Common myeloid progenitor, CD34-positive (primary cell): Measurements from ENCODE around the gene LRFN2.

Experiments
- CTCF ChIA-PET: fragments of 350-600 bp; sonication (Branson Sonifier 250); formaldehyde crosslinking; loops from one replicate; lab custom pipeline; 2021; ENCODE audit warnings: antibody characterized with exemption; lab: Charles Lee
- POLR2A ChIA-PET: fragments of 350-600 bp; sonication (Branson Sonifier 250); formaldehyde crosslinking; loops from one replicate; lab custom pipeline; 2021; ENCODE audit warnings: antibody characterized with exemption; lab: Charles Lee
- DNase-seq, 3 donors: peaks; one replicate each; pipeline versions ENCODE4 v3.0.0 to v3.0.0-alpha.2; 2013
- H3K27ac ChIP-seq, 2 experiments: 1 replicate in 1 of 2; 2 replicates in 1 of 2; pipeline ENCODE4 v1.7.0; 2013; ENCODE audit warnings: inconsistent platforms in 2 of 2, low read length in 2 of 2, mild to moderate bottlenecking in 2 of 2, low read depth in 1 of 2, moderate library complexity in 1 of 2; ENCODE audit not compliant: severe bottlenecking in 2 of 2, insufficient read depth in 1 of 2, poor library complexity in 1 of 2
- H3K27me3 ChIP-seq, 5 experiments: replicated peaks in 2 of 5; 1 replicate in 3 of 5; 2 replicates in 2 of 5; pipeline versions ENCODE4 v1.6.1 to v1.7.0; 2013; ENCODE audit warnings: low read length in 4 of 5, mild to moderate bottlenecking in 2 of 5, moderate library complexity in 2 of 5, inconsistent platforms in 1 of 5; ENCODE audit not compliant: insufficient read depth in 5 of 5, control insufficient read depth in 4 of 5
- H3K36me3 ChIP-seq, 4 experiments: 1 replicate in 2 of 4; 2 replicates in 2 of 4; pipeline versions ENCODE4 v1.6.1 to v1.7.0; 2013; ENCODE audit warnings: low read length in 3 of 4, control low read depth in 1 of 4, mild to moderate bottlenecking in 1 of 4; ENCODE audit not compliant: control insufficient read depth in 4 of 4, insufficient read depth in 4 of 4
- H3K4me1 ChIP-seq, 4 experiments: 1 replicate in 3 of 4; 2 replicates in 1 of 4; pipeline versions ENCODE4 v1.6.1 to v1.7.1; 2013; ENCODE audit warnings: low read length in 3 of 4, mild to moderate bottlenecking in 3 of 4, control low read depth in 1 of 4, inconsistent platforms in 1 of 4, moderate library complexity in 1 of 4; ENCODE audit not compliant: control insufficient read depth in 4 of 4, insufficient read depth in 4 of 4; ENCODE audit errors: control extremely low read depth in 1 of 4
- H3K4me3 ChIP-seq, 7 experiments: 1 replicate in 4 of 7; 2 replicates in 3 of 7; pipeline versions ENCODE4 v1.5.1 to v1.7.0; 2013; ENCODE audit warnings: mild to moderate bottlenecking in 7 of 7, low read length in 6 of 7, moderate library complexity in 6 of 7, inconsistent platforms in 2 of 7, low read depth in 2 of 7, control low read depth in 1 of 7; ENCODE audit not compliant: insufficient read depth in 4 of 7, control insufficient read depth in 1 of 7; ENCODE audit errors: extremely low read depth in 1 of 7
- H3K9me3 ChIP-seq, 5 experiments: 1 replicate in 4 of 5; 2 replicates in 1 of 5; pipeline versions ENCODE4 v1.6.1 to v1.7.1; 2013; ENCODE audit warnings: low read length in 4 of 5, mild to moderate bottlenecking in 2 of 5, inconsistent platforms in 1 of 5, low read depth in 1 of 5, moderate library complexity in 1 of 5; ENCODE audit not compliant: control insufficient read depth in 4 of 5, insufficient read depth in 2 of 5; ENCODE audit errors: control extremely low read depth in 1 of 5
- WGBS: methylation state at CpG from one replicate; pipeline ENCODE4 v1.1.5; 2013; ENCODE audit not compliant: insufficient coverage; 5-methylcytosine and 5-hydroxymethylcytosine counted together

The LRFN2 gene

GRCh38 chr6:40505191-40505810 lies 81.9 kb downstream of the LRFN2 start:
- 66% methylated on average over 8 of the region's 12 CpGs for WGBS
- ChIA-PET CTCF (interaction anchor here (0.6 kb wide), 1 partner anchor 11 kb away, joined by 3 read pairs; no protein-coding TSS in a partner anchor), POLR2A (no interaction called here)
- Histone ChIP-seq H3K27me3 (peaks cover 0 to 2% (median 0%) of the 10 kb centered on the region in 5 experiments), H3K36me3 (no peaks in the 10 kb centered on the region), H3K4me1 (no peaks in the 10 kb centered on the region), H3K9me3 (no peaks in the 10 kb centered on the region), H3K4me3 (no peak overlapping the region), H3K27ac (no peak overlapping the region)
- DNase-seq: no peak

GRCh38 chr6:40504274-40504673 lies 82.9 kb downstream of the LRFN2 start:
- ChIA-PET POLR2A (no interaction called here), CTCF (no interaction called here)

GRCh38 chr6:40500227-40500626 lies 86.9 kb downstream of the LRFN2 start:
- no peak for DNase-seq
- Histone ChIP-seq H3K4me3 (no peak overlapping the region), H3K27ac (no peak overlapping the region), H3K9me3 (no peaks in the 10 kb centered on the region), H3K27me3 (no peaks in the 10 kb centered on the region), H3K4me1 (no peaks in the 10 kb centered on the region), H3K36me3 (no peaks in the 10 kb centered on the region)
- 80% methylated on average over 3 of the region's 4 CpGs for WGBS
- CTCF ChIA-PET: no interaction called here
- POLR2A ChIA-PET: no interaction called here

More at GRCh38 chr6:40504274-40504673, 82.9 kb downstream of the LRFN2 start:
- no peak for DNase-seq
- no peaks in the 10 kb centered on the region for H3K4me1 ChIP-seq
- H3K27ac ChIP-seq: no peak overlapping the region
- no peaks in the 10 kb centered on the region for H3K9me3 ChIP-seq
- H3K27me3 ChIP-seq: peaks cover 0 to 2% (median 0%) of the 10 kb centered on the region in 5 experiments
- no peaks in the 10 kb centered on the region for H3K36me3 ChIP-seq
- H3K4me3 ChIP-seq: no peak overlapping the region
- no CpG with 5 or more reads among the region's 3 CpGs for WGBS

GRCh38 chr6:40499215-40499614 lies 87.9 kb downstream of the LRFN2 start:
- no peak overlapping the region for H3K4me3 ChIP-seq
- no peak overlapping the region for H3K27ac ChIP-seq
- no peak for DNase-seq
- 80% methylated on average over 8 of the region's 8 CpGs for whole genome bisulfite sequencing
- H3K4me1 ChIP-seq: no peaks in the 10 kb centered on the region
- no peaks in the 10 kb centered on the region for H3K27me3 ChIP-seq
- ChIA-PET CTCF (no interaction called here), POLR2A (no interaction called here)
- no peaks in the 10 kb centered on the region for H3K9me3 ChIP-seq
- H3K36me3 ChIP-seq: no peaks in the 10 kb centered on the region

- Histone ChIP-seq H3K27me3 (peaks cover 0 to 2% (median 0%) of the 10 kb centered on the region in 5 experiments), H3K4me1 (no peaks in the 10 kb centered on the region), H3K4me3 (no peak overlapping the region), H3K27ac (no peak overlapping the region), H3K36me3 (no peaks in the 10 kb centered on the region), H3K9me3 (no peaks in the 10 kb centered on the region)
- ChIA-PET POLR2A (interaction anchor here (0.6 kb wide), 1 partner anchor 328 kb away, joined by 4 read pairs; no protein-coding TSS in a partner anchor), CTCF (no interaction called here)
- WGBS: 100% methylated on average over 1 of the region's 1 CpG
- no peak for DNase-seq
Measured at GRCh38 chr6:40498148-40498547, 89.0 kb downstream of the LRFN2 start.

- Histone ChIP-seq H3K27ac (no peak overlapping the region), H3K9me3 (no peaks in the 10 kb centered on the region), H3K4me1 (no peaks in the 10 kb centered on the region), H3K4me3 (no peak overlapping the region), H3K36me3 (no peaks in the 10 kb centered on the region), H3K27me3 (peaks cover 0 to 4% (median 0%) of the 10 kb centered on the region in 5 experiments)
- no peak for DNase-seq
- POLR2A ChIA-PET: no interaction called here
- CTCF ChIA-PET: no interaction called here
- WGBS: 88% methylated on average over 6 of the region's 7 CpGs
Measured at GRCh38 chr6:40492187-40492586, 95.0 kb downstream of the LRFN2 start.

- Histone ChIP-seq H3K36me3 (no peaks in the 10 kb centered on the region), H3K27ac (no peak overlapping the region), H3K27me3 (peaks cover 0 to 4% (median 2%) of the 10 kb centered on the region in 5 experiments), H3K9me3 (no peaks in the 10 kb centered on the region), H3K4me3 (no peak overlapping the region), H3K4me1 (no peaks in the 10 kb centered on the region)
- DNase-seq: no peak
- POLR2A ChIA-PET: no interaction called here
- CTCF ChIA-PET: no interaction called here
- WGBS: 96% methylated on average over 4 of the region's 4 CpGs
Measured at GRCh38 chr6:40490508-40490907, 96.7 kb downstream of the LRFN2 start.
